Measurements from ENCODE around the gene G2E3. TPM values are rescaled to one million over a fixed set of nuclear protein-coding genes. Genes with fewer than 3 reads are reported as not detected.

The G2E3 gene
- total RNA-seq, 1 experiment from 2014 or later = 27.8 TPM

DNA sequence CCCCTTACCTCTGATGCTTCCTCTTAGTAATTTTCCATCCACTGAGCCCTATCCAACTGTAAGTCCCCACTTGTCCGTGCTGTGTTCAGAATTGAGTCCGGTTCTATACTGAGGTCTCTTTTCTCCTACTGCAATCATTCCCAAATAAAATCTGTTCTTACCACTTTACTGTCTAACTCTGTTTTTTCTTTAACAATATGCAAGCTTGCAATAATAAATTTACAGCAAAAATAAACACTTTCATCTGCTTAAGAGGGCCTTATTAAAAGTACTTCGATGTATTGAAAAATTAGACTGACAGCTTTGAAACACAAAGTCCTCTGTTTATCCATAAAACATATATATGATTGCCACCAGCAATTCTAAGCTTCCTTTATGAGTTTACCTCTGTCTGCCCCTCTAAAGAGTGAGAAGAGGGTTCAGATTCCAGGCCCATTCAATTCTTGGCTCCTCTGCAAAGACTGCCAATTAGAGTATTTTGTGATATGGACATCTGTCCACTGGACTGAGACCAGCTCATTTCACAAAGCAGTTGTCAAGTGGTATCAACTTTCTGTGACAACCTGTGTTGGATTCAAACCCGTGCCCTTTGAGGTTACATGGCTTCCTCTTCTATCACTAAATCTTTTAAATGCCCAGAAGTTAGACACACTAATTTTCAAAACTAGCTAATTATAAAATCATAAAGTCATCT is 39.9 kb upstream of the G2E3 start:
- H2AFZ ChIP-seq (ENCODE audit: low read length) = no peak overlapping the region
- intact Hi-C loops (cut with micrococcal nuclease) = no loop called here
- ChIA-PET CTCF (no interaction called here), POLR2A (ENCODE audit: unreplicated experiment) (no interaction called here)
- no peak overlapping the region for H3K27ac ChIP-seq (ENCODE audit: low read length)
- no peaks in the 10 kb centered on the region for H3F3A ChIP-seq (ENCODE audit: low read length, unreplicated experiment)
- no peak for TF ChIP-seq EZH2 (IDR thresholded peaks at IDR 0.05; ENCODE audit: low read length, unreplicated experiment)
- TF ChIP-seq, protein P1, sequence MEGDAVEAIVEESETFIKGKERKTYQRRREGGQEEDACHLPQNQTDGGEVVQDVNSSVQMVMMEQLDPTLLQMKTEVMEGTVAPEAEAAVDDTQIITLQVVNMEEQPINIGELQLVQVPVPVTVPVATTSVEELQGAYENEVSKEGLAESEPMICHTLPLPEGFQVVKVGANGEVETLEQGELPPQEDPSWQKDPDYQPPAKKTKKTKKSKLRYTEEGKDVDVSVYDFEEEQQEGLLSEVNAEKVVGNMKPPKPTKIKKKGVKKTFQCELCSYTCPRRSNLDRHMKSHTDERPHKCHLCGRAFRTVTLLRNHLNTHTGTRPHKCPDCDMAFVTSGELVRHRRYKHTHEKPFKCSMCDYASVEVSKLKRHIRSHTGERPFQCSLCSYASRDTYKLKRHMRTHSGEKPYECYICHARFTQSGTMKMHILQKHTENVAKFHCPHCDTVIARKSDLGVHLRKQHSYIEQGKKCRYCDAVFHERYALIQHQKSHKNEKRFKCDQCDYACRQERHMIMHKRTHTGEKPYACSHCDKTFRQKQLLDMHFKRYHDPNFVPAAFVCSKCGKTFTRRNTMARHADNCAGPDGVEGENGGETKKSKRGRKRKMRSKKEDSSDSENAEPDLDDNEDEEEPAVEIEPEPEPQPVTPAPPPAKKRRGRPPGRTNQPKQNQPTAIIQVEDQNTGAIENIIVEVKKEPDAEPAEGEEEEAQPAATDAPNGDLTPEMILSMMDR (conservative IDR thresholded peaks at IDR 0.05; ENCODE audit: low read depth, low read length) = no peak
- no peak for TF ChIP-seq EZH2phosphoT487 (IDR thresholded peaks at IDR 0.05; ENCODE audit: borderline replicate concordance, low read length)
- no peak overlapping the region for H3K9ac ChIP-seq (ENCODE audit: low read length)
- H4K20me1 ChIP-seq (ENCODE audit: low read length) = no peaks in the 10 kb centered on the region
- ATAC-seq (no peak), DNase-seq (no peak)
- no peaks in the 10 kb centered on the region for H3K9me3 ChIP-seq (ENCODE audit: low read length)
- no peaks in the 10 kb centered on the region for H3K9me2 ChIP-seq (replicated peaks; ENCODE audit: low read length)
- H3K4me1 ChIP-seq (ENCODE audit: insufficient read depth, low read length) = no peaks in the 10 kb centered on the region
- peaks cover 12% of the 10 kb centered on the region; the same call in 1 of the 2 replicates for H3K27me3 ChIP-seq (ENCODE audit: low read length)
- H3K4me2 ChIP-seq (ENCODE audit: low read length) = no peak overlapping the region
- no peaks in the 10 kb centered on the region; the same call in 1 of the 2 replicates for H3K36me3 ChIP-seq (ENCODE audit: low read depth, low read length)
- H3K4me3 ChIP-seq (ENCODE audit: low read length) = no peak overlapping the region
- no TSS peak for BruUV-seq (replicated peaks)
- no peaks in the 10 kb centered on the region for H3K79me2 ChIP-seq (ENCODE audit: low read length)

DNA sequence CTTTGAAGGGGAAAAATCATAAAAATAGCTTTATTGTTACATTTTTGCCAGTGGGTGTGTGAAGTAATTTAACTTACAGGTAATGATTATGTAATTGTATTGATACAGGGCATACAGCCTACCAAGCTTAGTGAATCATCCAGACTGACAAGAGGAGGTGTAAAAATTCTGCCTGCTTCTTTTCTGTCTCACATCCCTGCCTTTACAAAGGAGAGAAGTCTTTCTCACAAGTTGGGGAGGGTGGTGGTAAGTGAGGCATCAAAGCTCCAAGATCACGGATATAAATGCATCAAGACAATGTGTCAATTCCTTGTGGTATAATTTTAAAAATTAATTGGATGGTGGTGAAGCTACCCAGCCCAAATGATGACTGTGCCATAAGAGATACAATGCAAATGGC is 39.0 kb upstream of the G2E3 start:
- H3K79me2 ChIP-seq (ENCODE audit: low read length) = no peaks in the 10 kb centered on the region
- H3K27me3 ChIP-seq (ENCODE audit: low read length) = peaks cover 9% of the 10 kb centered on the region; the same call in 1 of the 2 replicates
- no peak overlapping the region for H3K27ac ChIP-seq (ENCODE audit: low read length)
- POLR2A ChIA-PET (ENCODE audit: unreplicated experiment) = no interaction called here
- no peaks in the 10 kb centered on the region for H3K4me1 ChIP-seq (ENCODE audit: insufficient read depth, low read length)
- no peak for ATAC-seq
- H3K9ac ChIP-seq (ENCODE audit: low read length) = no peak overlapping the region
- CTCF ChIA-PET = no interaction called here
- H3K4me2 ChIP-seq (ENCODE audit: low read length) = no peak overlapping the region
- no peaks in the 10 kb centered on the region for H3K9me2 ChIP-seq (replicated peaks; ENCODE audit: low read length)
- no peaks in the 10 kb centered on the region for H3F3A ChIP-seq (ENCODE audit: low read length, unreplicated experiment)
- H4K20me1 ChIP-seq (ENCODE audit: low read length) = no peaks in the 10 kb centered on the region
- TF ChIP-seq EZH2phosphoT487 (IDR thresholded peaks at IDR 0.05; ENCODE audit: borderline replicate concordance, low read length) (no peak), EZH2 (IDR thresholded peaks at IDR 0.05; ENCODE audit: low read length, unreplicated experiment) (no peak)
- TF ChIP-seq, protein P1 (conservative IDR thresholded peaks at IDR 0.05; ENCODE audit: low read depth, low read length) = no peak
- intact Hi-C loops (cut with micrococcal nuclease) = loop anchor here (10.0 kb wide), 1 partner anchor 265 kb away; no protein-coding TSS in a partner anchor
- no peak for DNase-seq
- H3K4me3 ChIP-seq (ENCODE audit: low read length) = no peak overlapping the region
- BruUV-seq (replicated peaks) = no TSS peak
- H3K36me3 ChIP-seq (ENCODE audit: low read depth, low read length) = no peaks in the 10 kb centered on the region; the same call in 1 of the 2 replicates
- no peak overlapping the region for H2AFZ ChIP-seq (ENCODE audit: low read length)
- H3K9me3 ChIP-seq (ENCODE audit: low read length) = no peaks in the 10 kb centered on the region

DNA sequence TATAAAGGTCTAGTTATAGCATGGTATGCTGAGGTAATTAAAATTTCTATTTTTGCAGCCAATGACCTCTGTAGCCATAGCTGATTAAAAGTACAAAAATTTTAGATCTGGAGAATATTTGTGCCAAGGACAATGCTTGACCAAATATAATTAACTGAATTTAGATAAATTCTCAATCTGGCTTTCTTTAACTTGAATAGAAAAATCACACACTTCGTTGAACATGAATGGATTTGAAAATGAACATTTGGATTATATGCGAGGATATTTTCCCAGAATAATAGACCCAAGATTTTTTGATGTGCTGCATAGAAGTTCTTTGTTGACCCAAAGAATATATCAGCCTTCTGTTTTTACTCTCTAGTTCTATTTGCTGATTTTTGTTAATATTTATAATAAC is 38.4 kb upstream of the G2E3 start:
- H3K9ac ChIP-seq (ENCODE audit: low read length) = no peak overlapping the region
- ChIA-PET POLR2A (ENCODE audit: unreplicated experiment) (no interaction called here), CTCF (no interaction called here)
- no peak overlapping the region for H2AFZ ChIP-seq (ENCODE audit: low read length)
- no TSS peak for BruUV-seq (replicated peaks)
- H3K27me3 ChIP-seq (ENCODE audit: low read length) = peaks cover 7% of the 10 kb centered on the region; the same call in 1 of the 2 replicates
- TF ChIP-seq EZH2 (IDR thresholded peaks at IDR 0.05; ENCODE audit: low read length, unreplicated experiment) = no peak
- TF ChIP-seq, protein P1 (conservative IDR thresholded peaks at IDR 0.05; ENCODE audit: low read depth, low read length) = no peak
- no peak for TF ChIP-seq EZH2phosphoT487 (IDR thresholded peaks at IDR 0.05; ENCODE audit: borderline replicate concordance, low read length)
- H3K79me2 ChIP-seq (ENCODE audit: low read length) = no peaks in the 10 kb centered on the region
- no peaks in the 10 kb centered on the region; the same call in 1 of the 2 replicates for H3K36me3 ChIP-seq (ENCODE audit: low read depth, low read length)
- intact Hi-C loops (cut with micrococcal nuclease) = loop anchor here (10.0 kb wide), 1 partner anchor 266 kb away; no protein-coding TSS in a partner anchor
- no peaks in the 10 kb centered on the region for H4K20me1 ChIP-seq (ENCODE audit: low read length)
- no peaks in the 10 kb centered on the region for H3K4me1 ChIP-seq (ENCODE audit: insufficient read depth, low read length)
- ATAC-seq (no peak), DNase-seq (no peak)
- H3K27ac ChIP-seq (ENCODE audit: low read length) = no peak overlapping the region
- H3K9me2 ChIP-seq (replicated peaks; ENCODE audit: low read length) = no peaks in the 10 kb centered on the region
- no peaks in the 10 kb centered on the region for H3K9me3 ChIP-seq (ENCODE audit: low read length)
- no peaks in the 10 kb centered on the region for H3F3A ChIP-seq (ENCODE audit: low read length, unreplicated experiment)
- H3K4me2 ChIP-seq (ENCODE audit: low read length) = no peak overlapping the region
- no peak overlapping the region for H3K4me3 ChIP-seq (ENCODE audit: low read length)
